H9 (cell line): ENCODE measurements around the gene ANKRD36B. TPM values are rescaled to one million over a fixed set of nuclear protein-coding genes. Genes with fewer than 3 reads are reported as not detected.
A peak's percentile ranks its signal among the peaks of the same experiment; 100 is the strongest.
"Not testable (repeated sequence)": the region's sequence is repeated elsewhere in the genome, so short reads cannot be mapped to it uniquely, and the experiment has no call there.

Experiments
- DNase-seq: peaks from one replicate; pipeline ENCODE4 v3.0.0-alpha.2; 2017
- H2AFZ ChIP-seq: one replicate; pipeline ENCODE4 v1.6.1; 2013; ENCODE audit warnings: mild to moderate bottlenecking, low read length, control low read depth, moderate library complexity
- H2AK5ac ChIP-seq: 2 replicates; pipeline ENCODE4 v1.6.1; 2013; ENCODE audit warnings: low read length, control low read depth, mixed read lengths; ENCODE audit not compliant: insufficient read length
- H2BK120ac ChIP-seq: one replicate; pipeline ENCODE4 v1.6.1; 2013; ENCODE audit warnings: low read depth, mild to moderate bottlenecking, low read length, control low read depth, inconsistent platforms; ENCODE audit not compliant: poor library complexity, severe bottlenecking
- H2BK12ac ChIP-seq: 2 replicates; pipeline ENCODE4 v1.6.1; 2013; ENCODE audit warnings: low read length, control low read depth, mixed read lengths, low read depth; ENCODE audit not compliant: insufficient read length
- H2BK15ac ChIP-seq: 2 replicates; pipeline ENCODE4 v1.6.1; 2013; ENCODE audit warnings: low read depth, low read length, control low read depth
- H2BK20ac ChIP-seq: one replicate; pipeline ENCODE4 v1.6.1; 2013; ENCODE audit warnings: low read depth, mild to moderate bottlenecking, low read length, control low read depth, inconsistent platforms; ENCODE audit not compliant: poor library complexity, severe bottlenecking
- H2BK5ac ChIP-seq: 2 replicates; pipeline ENCODE4 v1.6.1; 2013; ENCODE audit warnings: low read length, control low read depth, mixed read lengths; ENCODE audit not compliant: insufficient read length
- H3K14ac ChIP-seq: 2 replicates; pipeline ENCODE4 v1.6.1; 2013; ENCODE audit warnings: low read length, control low read depth; ENCODE audit not compliant: insufficient read depth
- H3K18ac ChIP-seq: 2 replicates; pipeline ENCODE4 v1.6.1; 2013; ENCODE audit warnings: low read depth, mild to moderate bottlenecking, mixed read lengths, low read length, control low read depth; ENCODE audit not compliant: insufficient read length
- H3K23ac ChIP-seq: 2 replicates; pipeline ENCODE4 v1.6.1; 2013; ENCODE audit warnings: low read length, control low read depth, mixed read lengths, low read depth; ENCODE audit not compliant: insufficient read length
- H3K23me2 ChIP-seq: 2 replicates; pipeline ENCODE4 v1.6.1; 2013; ENCODE audit warnings: low read depth, mild to moderate bottlenecking, mixed read lengths, low read length, control low read depth; ENCODE audit not compliant: insufficient read length, poor library complexity, severe bottlenecking
- H3K27ac ChIP-seq: 2 replicates; pipeline ENCODE4 v1.5.1; 2013; ENCODE audit warnings: low read length, control low read depth, mixed read lengths, low read depth; ENCODE audit not compliant: insufficient read length
- H3K27me3 ChIP-seq: 2 replicates; pipeline ENCODE4 v1.6.1; 2013; ENCODE audit warnings: low read length, control low read depth, inconsistent platforms; ENCODE audit not compliant: insufficient read depth
- H3K4ac ChIP-seq: 2 replicates; pipeline ENCODE4 v1.6.1; 2013; ENCODE audit warnings: low read depth, mild to moderate bottlenecking, control low read depth, inconsistent platforms, low read length, moderate library complexity
- H3K4me1 ChIP-seq: 2 replicates; pipeline ENCODE4 v1.6.1; 2013; ENCODE audit warnings: low read length, control low read depth, inconsistent platforms; ENCODE audit not compliant: insufficient read depth
- H3K4me2 ChIP-seq: 2 replicates; pipeline ENCODE4 v1.6.1; 2013; ENCODE audit warnings: low read length, control low read depth, mixed read lengths; ENCODE audit not compliant: insufficient read length, insufficient read depth
- H3K56ac ChIP-seq: 2 replicates; pipeline ENCODE4 v1.6.1; 2013; ENCODE audit warnings: low read depth, mild to moderate bottlenecking, mixed read lengths, low read length, control low read depth; ENCODE audit not compliant: insufficient read length
- H3K79me1 ChIP-seq: 2 replicates; pipeline ENCODE4 v1.6.1; 2013; ENCODE audit warnings: low read depth, mild to moderate bottlenecking, moderate library complexity, low read length, control low read depth, inconsistent platforms; ENCODE audit not compliant: insufficient read depth, poor library complexity, severe bottlenecking
- H3K79me2 ChIP-seq: 2 replicates; pipeline ENCODE4 v1.6.1; 2013; ENCODE audit warnings: low read length, control low read depth, inconsistent platforms; ENCODE audit not compliant: insufficient read depth
- H3K9ac ChIP-seq: 2 replicates; pipeline ENCODE4 v1.6.1; 2013; ENCODE audit warnings: low read length, control low read depth, mixed read lengths; ENCODE audit not compliant: insufficient read length; ENCODE audit errors: extremely low read depth
- H3K9me3 ChIP-seq: one replicate; pipeline ENCODE4 v1.6.1; 2013; ENCODE audit warnings: low read depth, low read length, inconsistent platforms; ENCODE audit not compliant: control insufficient read depth
- H3T11ph ChIP-seq: one replicate; pipeline ENCODE4 v1.6.1; 2013; ENCODE audit warnings: mild to moderate bottlenecking, low read length, control low read depth, inconsistent platforms
- H4K20me1 ChIP-seq: one replicate; pipeline ENCODE4 v1.6.1; 2013; ENCODE audit not compliant: control insufficient read depth, insufficient read length, insufficient read depth
- H4K5ac ChIP-seq: 2 replicates; pipeline ENCODE4 v1.6.1; 2013; ENCODE audit warnings: low read depth, mild to moderate bottlenecking, mixed read lengths, low read length, control low read depth; ENCODE audit not compliant: insufficient read length
- H4K8ac ChIP-seq: replicated peaks from 2 replicates; pipeline ENCODE4 v1.6.1; 2013; ENCODE audit warnings: low read length, control low read depth, mixed read lengths, low read depth; ENCODE audit not compliant: insufficient read length
- H4K91ac ChIP-seq: 2 replicates; pipeline ENCODE4 v1.6.1; 2013; ENCODE audit warnings: low read depth, mild to moderate bottlenecking, moderate library complexity, mixed read lengths, low read length, control low read depth; ENCODE audit not compliant: insufficient read length
- H3K27ac Mint-ChIP-seq, 3 experiments: 2 replicates in 2 of 3; 3 replicates in 1 of 3; pipeline ENCODE4 v1.8.0; 2020 to 2021; ENCODE audit warnings: mixed read lengths in 3 of 3, mild to moderate bottlenecking in 1 of 3, moderate library complexity in 1 of 3
- H3K27me3 Mint-ChIP-seq: 2 replicates; pipeline ENCODE4 v1.8.0; 2021; ENCODE audit warnings: low read depth, mild to moderate bottlenecking, moderate library complexity, mixed read lengths
- H3K36me3 Mint-ChIP-seq, 3 experiments: 2 replicates in 2 of 3; 3 replicates in 1 of 3; pipeline ENCODE4 v1.8.0; 2020 to 2021; ENCODE audit warnings: low read depth in 3 of 3, mixed read lengths in 3 of 3; ENCODE audit not compliant: insufficient read depth in 1 of 3
- H3K4me1 Mint-ChIP-seq, 2 experiments: 2 replicates each; pipeline ENCODE4 v1.8.0; 2020; ENCODE audit warnings: mixed read lengths in 2 of 2
- H3K4me3 Mint-ChIP-seq, 2 experiments: 2 replicates in 1 of 2; 3 replicates in 1 of 2; pipeline ENCODE4 v1.8.0; 2020 to 2021; ENCODE audit warnings: mild to moderate bottlenecking in 2 of 2, mixed read lengths in 2 of 2, moderate library complexity in 1 of 2
- H3K9me3 Mint-ChIP-seq, 2 experiments: 2 replicates in 1 of 2; 3 replicates in 1 of 2; pipeline ENCODE4 v1.8.0; 2020; ENCODE audit warnings: mild to moderate bottlenecking in 2 of 2, mixed read lengths in 2 of 2, moderate library complexity in 1 of 2
- WGBS: extraction: QIAGEN DNeasy Blood & Tissue Kit; methylation state at CpG from one replicate; pipeline ENCODE4 v1.1.7; 2013; ENCODE audit warnings: missing lambda C conversion rate, low lambda C conversion rate, mixed read lengths; ENCODE audit not compliant: insufficient read length; ENCODE audit errors: extremely low coverage; 5-methylcytosine and 5-hydroxymethylcytosine counted together
- long read RNA-seq: library from polyadenylated mRNA; unstranded; transcript quantifications from one replicate; pipeline ENCODE4 v2.0.0, GENCODE V29; 2020
- total RNA-seq: library from RNA; stranded (reverse); gene quantifications from 2 replicates; pipeline ENCODE4 v1.2.1, GENCODE V29; 2021

The ANKRD36B gene
- total RNA-seq, result 7.6 and 8.2 TPM in 2 replicates
- long read RNA-seq, partial matches to known transcripts, result 14 of 23 reads
- long read RNA-seq, other reads (novel, unspliced or antisense), result 6 of 23 reads

- not testable (repeated sequence) for H3K27ac ChIP-seq, H3K9me3 Mint-ChIP-seq
These were observed at the start of gene ANKRD36B for GRCh38 chr2:97589598-97590510. TSS of gene ANKRD36B (minus strand) at chr2:97589877. CDS start at chr2:97589685, 192 bp downstream.

GRCh38 chr2:97626049-97626430 lies 36.4 kb upstream of the ANKRD36B start:
- H2BK20ac ChIP-seq, H3K14ac ChIP-seq, H4K20me1 ChIP-seq, H3K18ac ChIP-seq, H3K4ac ChIP-seq, H3K23me2 ChIP-seq, H2BK12ac ChIP-seq, H4K8ac ChIP-seq, H3K9me3 Mint-ChIP-seq, H3K4me3 Mint-ChIP-seq, H3K56ac ChIP-seq, H3K27me3 ChIP-seq, H3T11ph ChIP-seq, H3K27me3 Mint-ChIP-seq, H3K27ac Mint-ChIP-seq, H4K5ac ChIP-seq, H3K27ac ChIP-seq, H3K4me2 ChIP-seq, H3K79me1 ChIP-seq, H2BK15ac ChIP-seq, H3K9ac ChIP-seq, H4K91ac ChIP-seq, H3K9me3 ChIP-seq, H2AFZ ChIP-seq, H2AK5ac ChIP-seq, DNase-seq, H2BK120ac ChIP-seq, H3K36me3 Mint-ChIP-seq, H3K79me2 ChIP-seq, H3K4me1 ChIP-seq, H3K23ac ChIP-seq, H2BK5ac ChIP-seq: not testable (repeated sequence)
- peaks cover 2 to 11% of the 10 kb centered on the region in 2 experiments; a peak in 3 of 4 replicates for H3K4me1 Mint-ChIP-seq
- no CpG with 5 or more reads among the region's 8 CpGs for WGBS

More at GRCh38 chr2:97589598-97590510, at the start of gene ANKRD36B:
- peak within 1 kb of the TSS; percentile 84 to 95 (median 94); a peak in 6 of 7 replicates for H3K27ac Mint-ChIP-seq
- H3K79me2 ChIP-seq, H2BK12ac ChIP-seq, H3K79me1 ChIP-seq, H4K5ac ChIP-seq, H3K23me2 ChIP-seq, H2BK5ac ChIP-seq, H2BK20ac ChIP-seq, H3K23ac ChIP-seq, H3K56ac ChIP-seq, H3K36me3 Mint-ChIP-seq, H3K27me3 ChIP-seq, H3K4ac ChIP-seq, H3T11ph ChIP-seq, H2BK120ac ChIP-seq, H3K27me3 Mint-ChIP-seq, H2AK5ac ChIP-seq, H3K4me1 Mint-ChIP-seq, H3K14ac ChIP-seq, H4K20me1 ChIP-seq, H3K9me3 ChIP-seq, H3K4me1 ChIP-seq, H4K8ac ChIP-seq, H3K18ac ChIP-seq, H4K91ac ChIP-seq, H2BK15ac ChIP-seq: not testable (repeated sequence)
- peak within 1 kb of the TSS; percentile 92 to 96 for H3K4me3 Mint-ChIP-seq
- no CpG with 5 or more reads among the region's 90 CpGs for WGBS
- Histone ChIP-seq H3K9ac (peak within 1 kb of the TSS; percentile 20), H3K4me2 (peak within 1 kb of the TSS; percentile 62), H2AFZ (peak within 1 kb of the TSS; percentile 80)
- DNase-seq, result peak; percentile 77
